Measurements from ENCODE around the gene RGS1. TPM values are rescaled to one million over a fixed set of nuclear protein-coding genes. Genes with fewer than 3 reads are reported as not detected.

The RGS1 gene
- total RNA-seq, 4 donors from 2014 or later: 5.6 to 18.0 (median 12.8) TPM

GRCh38 chr1:192580351-192580962 is 4.9 kb downstream of the RGS1 start:
- no peaks in the 10 kb centered on the region for H3K27me3 ChIP-seq
- peak; percentile 82 for ATAC-seq
- TF ChIP-seq, protein P1, sequence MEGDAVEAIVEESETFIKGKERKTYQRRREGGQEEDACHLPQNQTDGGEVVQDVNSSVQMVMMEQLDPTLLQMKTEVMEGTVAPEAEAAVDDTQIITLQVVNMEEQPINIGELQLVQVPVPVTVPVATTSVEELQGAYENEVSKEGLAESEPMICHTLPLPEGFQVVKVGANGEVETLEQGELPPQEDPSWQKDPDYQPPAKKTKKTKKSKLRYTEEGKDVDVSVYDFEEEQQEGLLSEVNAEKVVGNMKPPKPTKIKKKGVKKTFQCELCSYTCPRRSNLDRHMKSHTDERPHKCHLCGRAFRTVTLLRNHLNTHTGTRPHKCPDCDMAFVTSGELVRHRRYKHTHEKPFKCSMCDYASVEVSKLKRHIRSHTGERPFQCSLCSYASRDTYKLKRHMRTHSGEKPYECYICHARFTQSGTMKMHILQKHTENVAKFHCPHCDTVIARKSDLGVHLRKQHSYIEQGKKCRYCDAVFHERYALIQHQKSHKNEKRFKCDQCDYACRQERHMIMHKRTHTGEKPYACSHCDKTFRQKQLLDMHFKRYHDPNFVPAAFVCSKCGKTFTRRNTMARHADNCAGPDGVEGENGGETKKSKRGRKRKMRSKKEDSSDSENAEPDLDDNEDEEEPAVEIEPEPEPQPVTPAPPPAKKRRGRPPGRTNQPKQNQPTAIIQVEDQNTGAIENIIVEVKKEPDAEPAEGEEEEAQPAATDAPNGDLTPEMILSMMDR (IDR thresholded peaks at IDR 0.05): peak in 3 of 4 experiments; percentile 40 to 68 (median 66)
- TF ChIP-seq EP300 (IDR thresholded peaks at IDR 0.05): no peak
- H3K27ac ChIP-seq: peak overlapping the region; percentile 66 to 79 (median 75)
- no peaks in the 10 kb centered on the region for H3K36me3 ChIP-seq
- H3K4me3 ChIP-seq: peak overlapping the region; percentile 19 to 33
- peaks cover 0 to 40% (median 2%) of the 10 kb centered on the region in 3 donors for H3K4me1 ChIP-seq
- H3K9me3 ChIP-seq: no peaks in the 10 kb centered on the region
- 69% methylated on average over 3 of the region's 3 CpGs for WGBS, 2 donors (ENCODE audit: low coverage in 1 of 2)

GRCh38 chr1:192581131-192581927 is 5.8 kb downstream of the RGS1 start:
- 82 to 92% methylated on average over 4 of the region's 4 CpGs for WGBS, 2 donors (ENCODE audit: low coverage in 1 of 2)
- Histone ChIP-seq H3K4me1 (peaks cover 0 to 34% (median 2%) of the 10 kb centered on the region in 3 donors), H3K27ac (peak overlapping the region in 3 of 4 donors; percentile 66 to 76 (median 74)), H3K36me3 (no peaks in the 10 kb centered on the region), H3K27me3 (no peaks in the 10 kb centered on the region), H3K4me3 (no peak overlapping the region), H3K9me3 (no peaks in the 10 kb centered on the region)
- ATAC-seq: no peak
- TF ChIP-seq, protein P1 (IDR thresholded peaks at IDR 0.05): no peak
- TF ChIP-seq POLR2AphosphoS5 (IDR thresholded peaks at IDR 0.05) (no peak), POLR2A (IDR thresholded peaks at IDR 0.05) (no peak), EP300 (IDR thresholded peaks at IDR 0.05) (no peak)

- Histone ChIP-seq H3K4me1 (peaks cover 0 to 18% (median 0%) of the 10 kb centered on the region in 3 donors), H3K27me3 (no peaks in the 10 kb centered on the region), H3K9me3 (no peaks in the 10 kb centered on the region), H3K27ac (peak overlapping the region in 1 of 4 donors; percentile 30), H3K36me3 (no peaks in the 10 kb centered on the region), H3K4me3 (no peak overlapping the region)
- WGBS, 2 donors (ENCODE audit: low coverage in 1 of 2): 71 to 83% methylated on average over 1 of the region's 1 CpG
- no peak for TF ChIP-seq EP300 (IDR thresholded peaks at IDR 0.05)
- TF ChIP-seq POLR2AphosphoS5 (IDR thresholded peaks at IDR 0.05): no peak
- TF ChIP-seq POLR2A (IDR thresholded peaks at IDR 0.05): no peak
- TF ChIP-seq, protein P1 (IDR thresholded peaks at IDR 0.05): no peak
- ATAC-seq: no peak
These were observed 9.3 kb downstream of the RGS1 start for GRCh38 chr1:192584866-192585265.

DNA sequence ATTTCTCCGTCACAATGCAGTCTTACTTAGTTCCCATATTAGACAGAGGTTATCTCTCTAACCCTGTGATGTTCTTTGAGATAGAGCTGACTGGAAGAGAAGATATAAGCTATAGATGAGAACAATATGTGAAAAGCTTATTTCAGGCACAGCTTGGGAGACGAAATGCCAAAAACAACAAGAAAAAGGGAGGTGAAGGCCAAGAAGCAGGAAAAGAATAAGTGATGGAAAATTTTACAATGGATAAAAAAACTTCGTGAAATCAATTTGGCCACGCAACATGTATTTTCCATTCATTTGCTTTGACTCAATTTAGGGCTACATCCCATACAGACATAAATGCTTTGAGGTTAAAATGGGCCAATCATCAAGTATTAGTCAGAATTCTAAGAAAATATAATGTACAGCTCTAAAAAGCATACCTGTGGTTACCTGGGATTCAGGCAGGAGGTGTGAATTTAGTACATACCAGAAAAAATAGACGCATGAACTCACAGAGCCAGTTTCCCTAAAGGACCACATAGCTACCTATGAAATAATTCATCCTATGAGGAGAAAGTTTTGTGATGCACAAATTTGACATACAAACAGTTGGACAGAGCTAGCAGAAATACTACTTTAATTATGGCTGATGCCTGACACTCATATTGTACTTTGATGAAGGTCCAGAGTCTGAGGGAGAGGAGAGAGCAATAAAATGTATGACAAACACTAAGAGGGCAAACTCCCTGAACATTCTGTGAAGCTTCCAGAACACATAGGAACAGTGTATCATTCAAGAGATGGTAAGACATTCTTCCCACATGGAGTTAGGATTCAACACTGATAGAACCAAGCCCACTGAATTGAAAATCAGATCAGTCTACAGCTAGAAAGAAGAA is 12.1 kb downstream of the RGS1 start:
- Histone ChIP-seq H3K27ac (peak overlapping the region in 1 of 4 donors; percentile 83), H3K36me3 (no peaks in the 10 kb centered on the region), H3K4me1 (peaks cover 0 to 22% (median 0%) of the 10 kb centered on the region in 3 donors), H3K4me3 (no peak overlapping the region), H3K9me3 (no peaks in the 10 kb centered on the region), H3K27me3 (no peaks in the 10 kb centered on the region)
- TF ChIP-seq POLR2A (IDR thresholded peaks at IDR 0.05) (no peak), EP300 (IDR thresholded peaks at IDR 0.05) (no peak), POLR2AphosphoS5 (IDR thresholded peaks at IDR 0.05) (no peak)
- TF ChIP-seq, protein P1 (IDR thresholded peaks at IDR 0.05): no peak
- WGBS, 2 donors (ENCODE audit: low coverage in 1 of 2): 67 to 79% methylated on average over 4 to 5 of the region's 5 CpGs
- no peak for ATAC-seq

Measured in gastroesophageal sphincter (tissue), 4 donors.